Bronchial epithelial cell (primary cell): Measurements from ENCODE around the gene IL27RA. TPM values are rescaled to one million over a fixed set of nuclear protein-coding genes. Genes with fewer than 3 reads are reported as not detected.

Experiments
- DNase-seq: peaks from one replicate; pipeline ENCODE4 v3.0.0-alpha.2; 2010; ENCODE audit warnings: low read depth
- FAIRE-seq: peaks from 2 replicates; lab custom pipeline; 2011; peaks lifted over from hg19 to GRCh38; lab: Jason Lieb, UNC
- H3K27me3 ChIP-seq: 2 replicates; pipeline ENCODE4 v1.5.1; 2011; ENCODE audit warnings: low read length; ENCODE audit not compliant: control insufficient read depth, insufficient read depth
- H3K36me3 ChIP-seq: 2 replicates; pipeline ENCODE4 v1.5.1; 2011; ENCODE audit warnings: low read length; ENCODE audit not compliant: control insufficient read depth, insufficient read depth
- H3K4me3 ChIP-seq: 2 replicates; pipeline ENCODE4 v1.5.1; 2011; ENCODE audit warnings: mild to moderate bottlenecking, low read depth, low read length, control low read depth
- CTCF ChIP-seq: IDR thresholded peaks from 2 replicates; pipeline ENCODE4 v1.5.1; 2011; ENCODE audit warnings: mild to moderate bottlenecking, moderate library complexity, low read length, control low read depth, inconsistent platforms; ENCODE audit not compliant: insufficient read depth, severe bottlenecking
- total RNA-seq: library from RNA; depleted of rRNA; stranded (reverse); fragments of >200 nt; gene quantifications from 2 replicates; pipeline ENCODE4 v1.2.1, GENCODE V29; 2014

Gene IL27RA
- total RNA-seq, 1 donor from 2014 or later: 0.26 TPM

DNA sequence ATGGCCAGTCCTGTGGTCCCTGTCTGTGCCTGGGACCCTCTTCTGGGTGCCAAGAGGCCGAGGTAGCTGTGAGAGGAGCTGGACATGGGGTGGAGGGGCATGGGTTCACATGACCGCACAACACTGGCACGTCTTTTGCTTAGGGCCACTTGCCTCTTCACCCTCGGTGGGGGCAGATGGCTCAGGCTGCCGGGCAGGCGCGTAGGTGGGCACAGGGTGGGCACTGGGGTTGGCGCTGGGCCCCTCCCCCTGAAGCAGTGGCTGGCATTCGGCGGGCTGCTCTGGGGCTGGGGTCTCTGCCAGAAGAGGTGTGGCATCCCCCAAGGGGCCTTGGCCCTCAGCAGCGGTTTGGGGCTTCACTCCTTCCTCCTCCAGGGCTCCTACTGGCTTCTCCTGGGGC lies 21.9 kb downstream of the IL27RA start:
- FAIRE-seq: no peak

GRCh38 chr19:14054099-14054498 lies 22.5 kb downstream of the IL27RA start:
- Histone ChIP-seq H3K36me3 (no peaks in the 10 kb centered on the region), H3K4me3 (no peak overlapping the region), H3K27me3 (peaks cover 3% of the 10 kb centered on the region)
- FAIRE-seq (no peak), DNase-seq (no peak)
- TF ChIP-seq CTCF: no peak

More for the DNA sequence above, 21.9 kb downstream of the IL27RA start:
- Histone ChIP-seq H3K4me3 (no peak overlapping the region), H3K36me3 (no peaks in the 10 kb centered on the region), H3K27me3 (peaks cover under 1% of the 10 kb centered on the region)
- DNase-seq: no peak
- no peak for TF ChIP-seq CTCF

- H3K4me3 ChIP-seq: no peak overlapping the region
- DNase-seq (no peak), FAIRE-seq (no peak)
- H3K36me3 ChIP-seq: no peaks in the 10 kb centered on the region
- no peak for TF ChIP-seq CTCF
- H3K27me3 ChIP-seq: peaks cover 4% of the 10 kb centered on the region
These were observed 23.2 kb downstream of the IL27RA start for GRCh38 chr19:14054721-14055120.

DNA sequence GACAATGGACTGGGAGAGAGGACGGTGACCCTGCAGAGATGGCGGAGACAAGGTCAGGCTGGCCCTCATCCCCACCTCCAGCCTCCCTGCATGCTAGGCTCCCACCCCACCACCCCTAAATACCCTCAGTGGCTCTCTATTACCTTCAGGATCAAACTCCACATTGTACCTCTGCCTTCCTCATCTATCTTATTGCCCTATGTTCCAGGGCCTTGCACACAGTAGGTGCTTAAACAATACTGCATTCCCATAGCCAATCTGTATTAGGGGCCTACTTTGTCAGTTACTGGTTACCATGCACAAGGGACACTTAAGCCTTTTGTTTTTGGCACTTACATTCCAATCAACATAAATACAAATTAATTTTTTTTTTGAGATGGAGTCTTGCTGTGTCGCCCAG lies 23.8 kb downstream of the IL27RA start:
- FAIRE-seq (no peak), DNase-seq (no peak)
- no peak for TF ChIP-seq CTCF
- Histone ChIP-seq H3K4me3 (no peak overlapping the region), H3K36me3 (no peaks in the 10 kb centered on the region), H3K27me3 (peaks cover 4% of the 10 kb centered on the region)

- H3K36me3 ChIP-seq: no peaks in the 10 kb centered on the region
- FAIRE-seq: no peak
- TF ChIP-seq CTCF: no peak
- peaks cover 6% of the 10 kb centered on the region for H3K27me3 ChIP-seq
- no peak overlapping the region for H3K4me3 ChIP-seq
- no peak for DNase-seq
These were observed 24.6 kb downstream of the IL27RA start for GRCh38 chr19:14056069-14056666.
